AG09319 (cell line): ENCODE measurements around the gene UBQLN3.

Experiments used
- DNase-seq: peaks from one replicate; pipeline ENCODE4 v3.0.0-alpha.2; 2010; ENCODE audit warnings: low read depth; ENCODE audit errors: extremely low read depth
- TF ChIP-seq, protein P1 (sequence below): IDR thresholded peaks from 2 replicates; pipeline ENCODE4 v1.5.1; 2011; ENCODE audit warnings: low read depth, mild to moderate bottlenecking, inconsistent platforms, low read length, moderate library complexity

The UBQLN3 gene

DNA sequence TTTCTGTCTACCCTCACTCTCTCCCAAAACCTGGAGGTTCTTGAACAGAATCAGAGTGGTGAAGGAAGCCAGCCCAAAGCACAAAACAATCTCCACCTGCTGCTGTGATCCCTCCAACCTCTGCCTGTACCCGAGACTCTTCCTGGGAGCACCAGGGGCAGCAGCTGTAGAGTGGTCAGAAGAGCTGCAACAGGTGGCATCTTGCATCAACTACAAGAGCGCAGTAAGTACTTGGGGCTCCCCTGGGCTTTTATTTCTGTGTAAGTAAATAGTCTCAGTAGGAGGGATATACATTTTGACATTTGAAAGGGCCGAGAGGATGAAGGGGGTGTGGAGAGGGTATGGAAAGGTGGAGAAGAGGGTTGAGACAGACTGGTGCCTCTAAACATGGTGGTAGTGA lies 15.0 kb upstream of the UBQLN3 start:
- TF ChIP-seq, protein P1, sequence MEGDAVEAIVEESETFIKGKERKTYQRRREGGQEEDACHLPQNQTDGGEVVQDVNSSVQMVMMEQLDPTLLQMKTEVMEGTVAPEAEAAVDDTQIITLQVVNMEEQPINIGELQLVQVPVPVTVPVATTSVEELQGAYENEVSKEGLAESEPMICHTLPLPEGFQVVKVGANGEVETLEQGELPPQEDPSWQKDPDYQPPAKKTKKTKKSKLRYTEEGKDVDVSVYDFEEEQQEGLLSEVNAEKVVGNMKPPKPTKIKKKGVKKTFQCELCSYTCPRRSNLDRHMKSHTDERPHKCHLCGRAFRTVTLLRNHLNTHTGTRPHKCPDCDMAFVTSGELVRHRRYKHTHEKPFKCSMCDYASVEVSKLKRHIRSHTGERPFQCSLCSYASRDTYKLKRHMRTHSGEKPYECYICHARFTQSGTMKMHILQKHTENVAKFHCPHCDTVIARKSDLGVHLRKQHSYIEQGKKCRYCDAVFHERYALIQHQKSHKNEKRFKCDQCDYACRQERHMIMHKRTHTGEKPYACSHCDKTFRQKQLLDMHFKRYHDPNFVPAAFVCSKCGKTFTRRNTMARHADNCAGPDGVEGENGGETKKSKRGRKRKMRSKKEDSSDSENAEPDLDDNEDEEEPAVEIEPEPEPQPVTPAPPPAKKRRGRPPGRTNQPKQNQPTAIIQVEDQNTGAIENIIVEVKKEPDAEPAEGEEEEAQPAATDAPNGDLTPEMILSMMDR = no peak
- DNase-seq = no peak

DNA sequence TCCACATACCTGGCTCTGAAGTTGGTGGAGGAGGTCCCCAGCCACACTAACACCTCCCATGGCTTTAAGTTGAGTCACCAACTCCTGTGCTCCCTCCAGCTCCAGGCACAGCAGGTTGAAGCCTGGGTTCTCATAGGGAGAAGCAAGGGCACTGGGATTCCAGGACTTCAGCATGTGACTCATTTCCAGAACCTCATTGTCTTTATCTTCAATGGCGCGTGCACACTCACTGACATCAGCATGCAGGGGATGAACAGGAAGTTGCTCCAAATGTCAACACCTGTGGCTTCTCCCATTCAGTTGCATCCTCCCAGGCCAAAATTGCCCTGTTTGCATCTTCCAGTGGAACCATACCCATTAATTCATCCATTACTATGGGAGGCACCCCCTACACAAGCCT lies 12.6 kb upstream of the UBQLN3 start:
- DNase-seq = no peak
- TF ChIP-seq, protein P1 = no peak

DNA sequence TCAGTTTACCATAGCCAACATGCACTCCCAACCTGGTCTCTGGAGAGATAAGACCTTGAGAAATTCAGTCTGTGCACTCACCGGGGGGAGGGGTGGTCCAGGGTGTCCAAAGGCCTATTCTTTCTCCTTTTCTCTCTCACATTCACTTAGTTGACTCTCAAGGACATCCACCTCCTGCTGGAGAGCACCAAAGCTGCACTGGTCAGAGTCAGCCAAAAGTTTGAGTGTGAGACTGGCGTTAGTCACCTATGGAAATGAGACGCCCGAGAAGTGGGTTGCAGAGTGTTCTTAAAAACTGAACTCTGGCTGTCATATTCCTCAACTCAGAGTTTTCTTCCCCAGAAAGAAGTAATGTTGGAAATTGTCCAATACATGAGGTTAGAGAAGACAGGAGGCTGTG lies 11.8 kb upstream of the UBQLN3 start:
- TF ChIP-seq, protein P1 = no peak

DNA sequence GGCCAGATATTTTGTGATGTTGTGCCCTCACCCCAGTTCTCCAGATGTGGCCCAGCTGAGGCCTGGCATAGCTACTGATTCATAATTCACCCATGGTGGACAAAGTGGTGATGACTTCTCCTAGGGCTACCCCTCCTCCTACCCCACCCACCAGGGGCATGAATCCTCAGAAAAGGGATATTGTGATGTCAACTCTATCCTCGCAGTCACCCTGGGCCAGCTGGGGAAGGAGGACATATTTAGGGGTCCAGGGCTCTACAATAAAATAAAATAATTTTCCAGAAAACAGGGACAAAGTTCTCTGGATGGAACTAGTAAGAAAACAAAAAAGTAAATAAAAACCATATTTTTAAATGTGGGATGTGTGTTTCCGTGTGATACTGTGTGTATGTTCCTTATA lies 6.8 kb upstream of the UBQLN3 start, which contains the start of gene UBQLNL:
Gene UBQLNL (minus strand): TSS at position 101 of the 400 bp plus-strand sequence. CDS start 258 bp downstream, outside the sequence.
- TF ChIP-seq, protein P1 = no peak
- DNase-seq = no peak

More for the DNA sequence above, 11.8 kb upstream of the UBQLN3 start:
- no peak for DNase-seq

DNA sequence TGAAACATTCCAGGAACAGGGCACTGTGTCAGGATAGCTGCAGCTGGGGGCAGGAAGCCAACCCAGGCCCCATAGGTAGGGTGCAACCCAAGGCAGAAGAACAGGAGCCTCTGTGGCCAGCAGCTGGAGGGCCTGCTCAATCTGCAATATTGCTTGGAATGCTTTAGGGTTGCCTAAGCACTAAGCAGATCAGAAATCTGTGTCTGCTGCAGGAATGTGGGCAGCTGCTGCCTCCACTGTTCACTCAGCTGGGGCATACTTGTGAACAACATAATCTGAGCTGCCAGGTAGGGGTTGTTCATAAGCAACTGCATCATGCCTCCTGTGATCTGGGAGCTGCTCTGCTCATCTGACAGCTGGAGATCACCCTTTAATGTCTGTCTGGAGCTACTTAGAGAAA lies 5.1 kb upstream of the UBQLN3 start:
- no peak for DNase-seq
- TF ChIP-seq, protein P1 = no peak

DNA sequence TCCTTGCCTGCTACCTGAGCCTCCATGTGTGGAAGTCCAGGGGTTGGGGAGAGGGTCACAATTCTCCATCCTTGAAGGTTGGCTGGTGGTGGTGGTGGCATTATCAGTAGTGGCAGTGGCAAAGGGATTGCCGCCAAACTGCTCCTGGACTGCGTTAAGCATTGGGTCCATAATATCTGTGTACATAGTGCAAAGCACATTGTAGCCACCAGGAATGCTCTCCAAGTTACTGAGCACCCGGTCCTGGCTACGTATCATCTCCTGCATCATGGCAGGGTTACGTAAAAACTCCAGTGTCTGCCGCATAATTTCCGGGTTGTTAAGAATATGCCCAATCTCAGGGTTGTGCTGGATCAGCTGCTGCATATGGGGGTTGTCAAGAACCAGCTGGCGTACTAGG lies 1.2 kb downstream of the UBQLN3 start:
- no peak for DNase-seq
- TF ChIP-seq, protein P1 = no peak

DNA sequence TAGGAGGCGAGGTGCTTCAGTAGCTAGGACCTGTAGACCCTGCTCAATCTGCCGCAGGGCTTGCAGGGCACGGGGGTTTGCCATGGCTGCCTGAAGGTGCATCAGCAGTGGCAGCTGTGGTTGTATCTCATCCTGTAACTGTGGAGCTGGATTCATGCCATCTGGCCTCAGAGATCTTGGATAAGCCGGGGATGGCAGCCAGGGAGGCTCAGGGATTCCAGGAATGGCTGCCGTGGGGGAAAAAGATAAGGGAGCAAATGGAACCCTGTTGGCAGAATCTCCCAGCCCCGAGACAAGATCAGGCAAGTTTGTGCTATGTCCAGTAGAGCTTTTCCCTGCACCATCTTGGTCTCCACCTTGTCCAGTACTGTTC lies 1.8 kb downstream of the UBQLN3 start:
- DNase-seq = no peak
- TF ChIP-seq, protein P1 = no peak
